H7 (cell line): ENCODE measurements around the gene RBM33. TPM values are rescaled to one million over a fixed set of nuclear protein-coding genes. Genes with fewer than 3 reads are reported as not detected.
"Not testable (repeated sequence)": the region's sequence is repeated elsewhere in the genome, so short reads cannot be mapped to it uniquely, and the experiment has no call there.

Experiments used
- DNase-seq: peaks from one replicate; pipeline ENCODE4 v3.0.0; 2012
- H3K27me3 ChIP-seq: 2 replicates; pipeline ENCODE4 v1.6.0; 2011; ENCODE audit warnings: mild to moderate bottlenecking, low read length; ENCODE audit not compliant: control insufficient read depth, insufficient read depth
- H3K36me3 ChIP-seq: replicated peaks from 2 replicates; pipeline ENCODE4 v1.5.1; 2011; ENCODE audit warnings: low read length; ENCODE audit not compliant: control insufficient read depth, insufficient read depth
- H3K4me3 ChIP-seq: 2 replicates; pipeline ENCODE4 v1.5.1; 2011; ENCODE audit warnings: low read depth, mild to moderate bottlenecking, control low read depth, low read length, moderate library complexity; ENCODE audit not compliant: insufficient read depth
- total RNA-seq: library from RNA; depleted of rRNA; stranded (reverse); fragments of >200 nt; shearing (Covaris generic); gene quantifications from 2 replicates; pipeline ENCODE4 v1.2.3, GENCODE V29; 2014

The RBM33 gene
- total RNA-seq, 1 experiment from 2014 or later, result 15.4 TPM

- no peak overlapping the region for H3K4me3 ChIP-seq
- no peaks in the 10 kb centered on the region for H3K36me3 ChIP-seq
- no peak for DNase-seq
- no peaks in the 10 kb centered on the region for H3K27me3 ChIP-seq
These were observed 31.8 kb upstream of the RBM33 start for GRCh38 chr7:155612658-155613057.

- not testable (repeated sequence) for DNase-seq
These were observed 29.4 kb upstream of the RBM33 start for GRCh38 chr7:155615085-155615484.

GRCh38 chr7:155618708-155619633, 25.5 kb upstream of the RBM33 start:
- Histone ChIP-seq H3K36me3 (no peaks in the 10 kb centered on the region), H3K4me3 (no peak overlapping the region), H3K27me3 (no peaks in the 10 kb centered on the region)
- no peak for DNase-seq

More at GRCh38 chr7:155615085-155615484, 29.4 kb upstream of the RBM33 start:
- H3K36me3 ChIP-seq, H3K4me3 ChIP-seq, H3K27me3 ChIP-seq: not testable (repeated sequence)

- Histone ChIP-seq H3K4me3 (no peak overlapping the region), H3K27me3 (no peaks in the 10 kb centered on the region)
These were observed 24.7 kb upstream of the RBM33 start for GRCh38 chr7:155619634-155620271.

GRCh38 chr7:155620497-155620896, 24.0 kb upstream of the RBM33 start:
- Histone ChIP-seq H3K36me3 (no peaks in the 10 kb centered on the region), H3K4me3 (no peak overlapping the region), H3K27me3 (no peaks in the 10 kb centered on the region)
- DNase-seq, result no peak

More at GRCh38 chr7:155619634-155620271, 24.7 kb upstream of the RBM33 start:
- no peaks in the 10 kb centered on the region for H3K36me3 ChIP-seq
- no peak for DNase-seq

GRCh38 chr7:155621418-155621980, 23.0 kb upstream of the RBM33 start:
- H3K27me3 ChIP-seq, result no peaks in the 10 kb centered on the region
- DNase-seq, result no peak
- H3K36me3 ChIP-seq, result no peaks in the 10 kb centered on the region
- H3K4me3 ChIP-seq, result no peak overlapping the region

GRCh38 chr7:155624412-155624811, 20.0 kb upstream of the RBM33 start:
- no peak overlapping the region for H3K4me3 ChIP-seq
- H3K36me3 ChIP-seq, result no peaks in the 10 kb centered on the region
- no peak for DNase-seq
- no peaks in the 10 kb centered on the region for H3K27me3 ChIP-seq

GRCh38 chr7:155625557-155625956, 18.9 kb upstream of the RBM33 start:
- no peak overlapping the region for H3K4me3 ChIP-seq

GRCh38 chr7:155629171-155629570, 15.3 kb upstream of the RBM33 start:
- H3K4me3 ChIP-seq, result no peak overlapping the region
- DNase-seq, result no peak
- H3K27me3 ChIP-seq, result no peaks in the 10 kb centered on the region
- H3K36me3 ChIP-seq, result no peaks in the 10 kb centered on the region

More at GRCh38 chr7:155625557-155625956, 18.9 kb upstream of the RBM33 start:
- H3K27me3 ChIP-seq, result no peaks in the 10 kb centered on the region
- DNase-seq, result no peak
- no peaks in the 10 kb centered on the region for H3K36me3 ChIP-seq

GRCh38 chr7:155631155-155631554, 13.3 kb upstream of the RBM33 start:
- no peaks in the 10 kb centered on the region for H3K27me3 ChIP-seq
- H3K4me3 ChIP-seq, result no peak overlapping the region
- H3K36me3 ChIP-seq, result no peaks in the 10 kb centered on the region
- no peak for DNase-seq

- no peaks in the 10 kb centered on the region for H3K27me3 ChIP-seq
- DNase-seq, result no peak
- no peak overlapping the region for H3K4me3 ChIP-seq
- H3K36me3 ChIP-seq, result no peaks in the 10 kb centered on the region; the same call in 1 of the 2 replicates
These were observed 8.6 kb upstream of the RBM33 start for GRCh38 chr7:155635817-155636216.

GRCh38 chr7:155637155-155637554, 7.3 kb upstream of the RBM33 start:
- DNase-seq, result no peak
- no peak overlapping the region for H3K4me3 ChIP-seq
- H3K27me3 ChIP-seq, result no peaks in the 10 kb centered on the region
- peaks cover 1% of the 10 kb centered on the region for H3K36me3 ChIP-seq

GRCh38 chr7:155638366-155638765, 6.1 kb upstream of the RBM33 start:
- H3K36me3 ChIP-seq, result peaks cover 1% of the 10 kb centered on the region
- no peak overlapping the region for H3K4me3 ChIP-seq
- DNase-seq, result no peak
- H3K27me3 ChIP-seq, result no peaks in the 10 kb centered on the region

GRCh38 chr7:155639958-155640520, 4.4 kb upstream of the RBM33 start:
- Histone ChIP-seq H3K27me3 (no peaks in the 10 kb centered on the region), H3K36me3 (peaks cover 1% of the 10 kb centered on the region), H3K4me3 (no peak overlapping the region)
- no peak for DNase-seq
